Vagina (tissue), 2 donors: ENCODE data around the gene IVNS1ABP. TPM values are rescaled to one million over a fixed set of nuclear protein-coding genes. Genes with fewer than 3 reads are reported as not detected.
"Not testable (repeated sequence)": the region's sequence is repeated elsewhere in the genome, so short reads cannot be mapped to it uniquely, and the experiment has no call there.

Experiments used
- DNase-seq, 2 donors: peaks; one replicate each; pipeline ENCODE4 v3.0.0-alpha.2; 2017; ENCODE audit errors: extremely low spot score in 2 of 2
- H3K27ac ChIP-seq: fragments of 200-600 bp; sonication (generic); one replicate; pipeline ENCODE4 v1.5.1; 2019
- H3K27me3 ChIP-seq: fragments of 200-600 bp; sonication (generic); one replicate; pipeline ENCODE4 v1.5.1; 2019
- H3K36me3 ChIP-seq, 2 donors: fragments of 200-600 bp; sonication (generic); one replicate each; pipeline ENCODE4 v1.5.1; 2017 to 2019
- H3K4me1 ChIP-seq: fragments of 200-600 bp; sonication (generic); one replicate; pipeline ENCODE4 v1.5.1; 2019
- H3K4me3 ChIP-seq, 2 donors: fragments of 200-600 bp; sonication (generic); 1 replicate in 1 of 2; 2 replicates in 1 of 2; pipeline ENCODE4 v1.5.1; 2016 to 2019
- H3K9me3 ChIP-seq: fragments of 200-600 bp; sonication (generic); one replicate; pipeline ENCODE4 v1.5.1; 2019
- POLR2A ChIP-seq, 2 donors: fragments of 450-650 bp; IDR thresholded peaks; one replicate each; pipeline ENCODE4 v1.6.1; 2017; ENCODE audit warnings: antibody characterized with exemption in 2 of 2, mild to moderate bottlenecking in 2 of 2, moderate library complexity in 2 of 2
- POLR2AphosphoS5 ChIP-seq, 2 donors: sonication (generic); formaldehyde crosslinking; IDR thresholded peaks; one replicate each; pipeline ENCODE4 v1.9.0; 2017; ENCODE audit warnings: antibody characterized with exemption in 2 of 2, mild to moderate bottlenecking in 2 of 2, low read depth in 1 of 2; ENCODE audit not compliant: insufficient read depth in 1 of 2
- intact Hi-C: fragments of 100-400 bp; cut with DNase I; formaldehyde crosslinking; loops from one replicate; pipeline ENCODE4 v1.15.1; 2023
- total RNA-seq: library from RNA; depleted of rRNA; stranded (reverse); fragments of >200 nt; gene quantifications from one replicate; pipeline ENCODE4 v1.2.3, GENCODE V29; 2016
- TF ChIP-seq, protein P1 (sequence below), 3 experiments: fragments of 450-650 bp in 2 of 3; fragments of 200-600 bp in 1 of 3; sonication (generic) in 1 of 3; IDR thresholded peaks; one replicate each; pipeline ENCODE4 v1.5.1; 2017 to 2019; ENCODE audit warnings: antibody characterized with exemption in 3 of 3, mild to moderate bottlenecking in 2 of 3, moderate library complexity in 2 of 3

The IVNS1ABP gene
- total RNA-seq, 1 donor from 2014 or later: 125 TPM

DNA sequence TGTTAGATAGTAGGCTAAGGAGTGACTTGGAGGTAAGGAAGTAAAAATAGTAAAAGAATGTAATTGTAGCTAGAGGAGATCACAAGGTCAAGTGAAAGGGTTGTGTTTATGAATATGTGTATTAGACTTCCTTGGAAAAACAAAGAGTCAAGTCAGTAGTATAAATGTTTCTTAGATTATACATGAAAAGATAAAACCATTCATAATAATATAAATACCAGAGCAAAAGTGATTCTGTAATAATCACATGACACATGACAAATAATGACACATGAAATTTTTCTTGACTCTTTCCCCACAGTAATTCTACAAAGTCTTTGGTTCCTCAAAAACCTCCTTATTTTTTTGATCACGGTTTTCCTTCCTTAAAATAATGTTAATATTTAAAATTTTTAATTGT lies 56.4 kb downstream of the IVNS1ABP start:
- H3K36me3 ChIP-seq: no peaks in the 10 kb centered on the region
- no peaks in the 10 kb centered on the region for H3K4me1 ChIP-seq
- H3K27ac ChIP-seq: no peak overlapping the region
- TF ChIP-seq POLR2A (IDR thresholded peaks at IDR 0.05) (no peak), POLR2AphosphoS5 (IDR thresholded peaks at IDR 0.05; ENCODE audit: insufficient read depth in 1 of 2, low read depth in 1 of 2) (no peak)
- TF ChIP-seq, protein P1, sequence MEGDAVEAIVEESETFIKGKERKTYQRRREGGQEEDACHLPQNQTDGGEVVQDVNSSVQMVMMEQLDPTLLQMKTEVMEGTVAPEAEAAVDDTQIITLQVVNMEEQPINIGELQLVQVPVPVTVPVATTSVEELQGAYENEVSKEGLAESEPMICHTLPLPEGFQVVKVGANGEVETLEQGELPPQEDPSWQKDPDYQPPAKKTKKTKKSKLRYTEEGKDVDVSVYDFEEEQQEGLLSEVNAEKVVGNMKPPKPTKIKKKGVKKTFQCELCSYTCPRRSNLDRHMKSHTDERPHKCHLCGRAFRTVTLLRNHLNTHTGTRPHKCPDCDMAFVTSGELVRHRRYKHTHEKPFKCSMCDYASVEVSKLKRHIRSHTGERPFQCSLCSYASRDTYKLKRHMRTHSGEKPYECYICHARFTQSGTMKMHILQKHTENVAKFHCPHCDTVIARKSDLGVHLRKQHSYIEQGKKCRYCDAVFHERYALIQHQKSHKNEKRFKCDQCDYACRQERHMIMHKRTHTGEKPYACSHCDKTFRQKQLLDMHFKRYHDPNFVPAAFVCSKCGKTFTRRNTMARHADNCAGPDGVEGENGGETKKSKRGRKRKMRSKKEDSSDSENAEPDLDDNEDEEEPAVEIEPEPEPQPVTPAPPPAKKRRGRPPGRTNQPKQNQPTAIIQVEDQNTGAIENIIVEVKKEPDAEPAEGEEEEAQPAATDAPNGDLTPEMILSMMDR (IDR thresholded peaks at IDR 0.05): no peak
- intact Hi-C loops: no loop called here
- H3K9me3 ChIP-seq: no peaks in the 10 kb centered on the region
- no peak for DNase-seq
- H3K27me3 ChIP-seq: no peaks in the 10 kb centered on the region
- H3K4me3 ChIP-seq: no peak overlapping the region

GRCh38 chr1:185258676-185259075 lies 58.4 kb downstream of the IVNS1ABP start:
- Histone ChIP-seq H3K27ac (no peak overlapping the region), H3K4me3 (no peak overlapping the region), H3K27me3 (no peaks in the 10 kb centered on the region), H3K9me3 (no peaks in the 10 kb centered on the region), H3K4me1 (no peaks in the 10 kb centered on the region), H3K36me3 (no peaks in the 10 kb centered on the region)
- no peak for DNase-seq
- no peak for TF ChIP-seq POLR2AphosphoS5 (IDR thresholded peaks at IDR 0.05; ENCODE audit: insufficient read depth in 1 of 2, low read depth in 1 of 2)
- TF ChIP-seq POLR2A (IDR thresholded peaks at IDR 0.05): no peak
- TF ChIP-seq, protein P1 (IDR thresholded peaks at IDR 0.05): no peak
- intact Hi-C loops: no loop called here

DNA sequence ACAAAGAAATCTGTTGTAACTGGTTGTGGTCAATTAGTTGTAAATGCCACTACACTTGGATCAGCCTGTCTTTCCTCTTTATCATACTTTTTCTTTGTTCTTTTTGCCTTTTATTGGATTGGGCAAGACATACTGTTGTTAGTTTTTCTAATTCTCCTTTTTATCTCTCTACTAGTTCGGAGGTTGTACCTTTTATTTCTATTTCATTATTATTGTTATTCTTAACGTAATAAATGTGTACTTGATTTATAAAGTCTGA lies 59.2 kb downstream of the IVNS1ABP start:
- no peaks in the 10 kb centered on the region for H3K27me3 ChIP-seq
- no peak for DNase-seq
- no peaks in the 10 kb centered on the region for H3K9me3 ChIP-seq
- H3K4me1 ChIP-seq: no peaks in the 10 kb centered on the region
- intact Hi-C loops: no loop called here
- no peaks in the 10 kb centered on the region for H3K36me3 ChIP-seq
- no peak overlapping the region for H3K27ac ChIP-seq
- TF ChIP-seq POLR2A (IDR thresholded peaks at IDR 0.05): no peak
- H3K4me3 ChIP-seq: no peak overlapping the region

DNA sequence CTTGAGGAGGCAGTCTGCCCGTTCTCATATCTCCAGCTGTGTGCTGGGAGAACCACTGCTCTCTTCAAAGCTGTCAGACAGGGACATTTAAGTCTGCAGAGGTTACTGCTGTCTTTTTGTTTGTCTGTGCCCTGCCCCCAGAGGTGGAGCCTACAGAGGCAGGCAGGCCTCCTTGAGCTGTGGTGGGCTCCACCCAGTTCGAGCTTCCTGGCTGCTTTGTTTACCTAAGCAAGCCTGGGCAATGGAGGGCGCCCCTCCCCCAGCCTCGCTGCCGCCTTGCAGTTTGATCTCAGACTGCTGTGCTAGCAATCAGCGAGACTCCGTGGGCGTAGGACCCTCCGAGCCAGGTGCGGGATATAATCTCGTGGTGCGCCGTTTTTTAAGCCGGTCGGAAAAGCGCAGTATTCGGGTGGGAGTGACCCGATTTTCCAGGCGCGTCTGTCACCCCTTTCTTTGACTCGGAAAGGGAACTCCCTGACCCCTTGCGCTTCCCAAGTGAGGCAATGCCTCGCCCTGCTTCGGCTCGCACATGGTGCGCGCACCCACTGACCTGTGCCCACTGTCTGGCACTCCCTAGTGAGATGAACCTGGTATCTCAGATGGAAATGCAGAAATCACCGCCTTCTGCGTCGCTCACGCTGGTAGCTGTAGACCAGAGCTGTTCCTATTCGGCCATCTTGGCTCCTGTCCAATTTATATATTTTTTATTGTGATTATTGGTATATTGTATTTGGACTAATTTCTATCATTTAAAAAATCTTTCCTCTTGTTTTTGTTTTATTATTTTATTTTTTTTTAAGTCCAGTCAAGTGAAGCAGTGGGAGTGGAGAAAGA lies 59.7 kb downstream of the IVNS1ABP start:
- H3K9me3 ChIP-seq, H3K27me3 ChIP-seq, intact Hi-C loops, DNase-seq, H3K4me3 ChIP-seq, H3K27ac ChIP-seq, H3K4me1 ChIP-seq, H3K36me3 ChIP-seq: not testable (repeated sequence)

- DNase-seq, H3K4me3 ChIP-seq, H3K27ac ChIP-seq, H3K9me3 ChIP-seq, H3K36me3 ChIP-seq, H3K4me1 ChIP-seq, H3K27me3 ChIP-seq, intact Hi-C loops: not testable (repeated sequence)
Measured at GRCh38 chr1:185255595-185255994, 61.4 kb downstream of the IVNS1ABP start.

- intact Hi-C loops, H3K27me3 ChIP-seq, DNase-seq: not testable (repeated sequence)
Measured at GRCh38 chr1:185252404-185252803, 64.6 kb downstream of the IVNS1ABP start.

DNA sequence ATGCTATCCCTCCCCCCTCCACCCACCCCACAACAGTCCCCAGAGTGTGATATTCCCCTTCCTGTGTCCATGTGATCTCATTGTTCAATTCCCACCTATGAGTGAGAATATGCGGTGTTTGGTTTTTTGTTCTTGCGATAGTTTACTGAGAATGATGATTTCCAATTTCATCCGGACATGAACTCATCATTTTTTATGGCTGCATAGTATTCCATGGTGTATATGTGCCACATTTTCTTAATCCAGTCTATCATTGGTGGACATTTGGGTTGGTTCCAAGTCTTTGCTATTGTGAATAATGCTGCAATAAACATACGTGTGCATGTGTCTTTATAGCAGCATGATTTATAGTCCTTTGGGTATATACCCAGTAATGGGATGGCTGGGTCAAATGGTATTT lies 65.1 kb downstream of the IVNS1ABP start:
- H3K36me3 ChIP-seq, H3K27ac ChIP-seq, DNase-seq, H3K9me3 ChIP-seq, H3K4me1 ChIP-seq, intact Hi-C loops, H3K4me3 ChIP-seq, H3K27me3 ChIP-seq: not testable (repeated sequence)

More at GRCh38 chr1:185252404-185252803, 64.6 kb downstream of the IVNS1ABP start:
- not testable (repeated sequence) for H3K9me3 ChIP-seq, H3K4me3 ChIP-seq, H3K4me1 ChIP-seq, H3K36me3 ChIP-seq, H3K27ac ChIP-seq

GRCh38 chr1:185250063-185250462 lies 67.0 kb downstream of the IVNS1ABP start:
- H3K9me3 ChIP-seq: no peaks in the 10 kb centered on the region
- no peaks in the 10 kb centered on the region for H3K36me3 ChIP-seq
- H3K27ac ChIP-seq: no peak overlapping the region
- no peak for TF ChIP-seq POLR2AphosphoS5 (IDR thresholded peaks at IDR 0.05; ENCODE audit: insufficient read depth in 1 of 2, low read depth in 1 of 2)
- TF ChIP-seq, protein P1 (IDR thresholded peaks at IDR 0.05): no peak
- no peak for TF ChIP-seq POLR2A (IDR thresholded peaks at IDR 0.05)
- H3K4me3 ChIP-seq: no peak overlapping the region
- intact Hi-C loops: no loop called here
- no peaks in the 10 kb centered on the region for H3K27me3 ChIP-seq
- no peak for DNase-seq
- H3K4me1 ChIP-seq: no peaks in the 10 kb centered on the region
